ENCODE measurements around the gene TCFL5. TPM values are rescaled to one million over a fixed set of nuclear protein-coding genes. Genes with fewer than 3 reads are reported as not detected.

The TCFL5 gene
- 8.6 and 13.2 TPM in 2 replicates for total RNA-seq

GRCh38 chr20:62861726-62862336 is at the start of gene TCFL5:
TCFL5 (minus strand) TSS chr20:62861822; CDS start chr20:62861670, 152 bp downstream.

GRCh38 chr20:62816884-62817873 is 44.4 kb downstream of the TCFL5 start, which contains the start of gene COL9A3:
COL9A3 (plus strand) TSS chr20:62817050; CDS start chr20:62817065, 15 bp downstream.

GRCh38 chr20:62804627-62805154 is 56.9 kb downstream of the TCFL5 start, which contains the start of gene OGFR:
OGFR (plus strand) TSS chr20:62804835; CDS start chr20:62804860, 25 bp downstream.

Other genes with a start within 250 kb of the TCFL5 start
- gene SLCO4A1, start 219.3 kb downstream of the TCFL5 start, total RNA-seq, result 0.32 and 0.54 TPM in 2 replicates
- not detected in 2 replicates for gene NTSR1, start 153.0 kb downstream of the TCFL5 start, total RNA-seq
- 15.3 and 17.0 TPM in 2 replicates for gene MRGBP, start 65.3 kb downstream of the TCFL5 start, total RNA-seq
- 40.8 and 46.8 TPM in 2 replicates for gene OGFR, start 57.0 kb downstream of the TCFL5 start, total RNA-seq
- gene COL9A3, start 44.8 kb downstream of the TCFL5 start, total RNA-seq, result 19.7 and 22.5 TPM in 2 replicates
- 17.0 and 19.3 TPM in 2 replicates for gene DIDO1, start 64.7 kb upstream of the TCFL5 start, total RNA-seq
- 21.5 and 23.7 TPM in 2 replicates for gene GID8, start 76.3 kb upstream of the TCFL5 start, total RNA-seq
- gene SLC17A9, start 90.9 kb upstream of the TCFL5 start, total RNA-seq, result 6.3 and 19.3 TPM in 2 replicates
- gene BHLHE23, start 145.1 kb upstream of the TCFL5 start, total RNA-seq, result not detected in 2 replicates